T-cell (primary cell): ENCODE data around the gene PLEKHA7. TPM values are rescaled to one million over a fixed set of nuclear protein-coding genes. Genes with fewer than 3 reads are reported as not detected.

ENCODE experiments used
- ATAC-seq, 4 experiments: fragments of 200-7000 bp in 3 of 4; fragments of 150-1000 bp in 1 of 4; cut with Tn5 transposase; replicated peaks in 1 of 4; 1 replicate in 3 of 4; 2 replicates in 1 of 4; pipeline ENCODE4 v1.10.0; 2021; ENCODE audit warnings: moderate library complexity in 3 of 4, mild to moderate bottlenecking in 2 of 4, moderate number of reproducible peaks in 1 of 4
- CTCF ChIA-PET, 2 donors: fragments of 300-600 bp; sonication (Branson Sonifier 250); formaldehyde crosslinking; loops; one replicate each; lab custom pipeline; 2022; ENCODE audit warnings: antibody characterized with exemption in 2 of 2; lab: Charles Lee
- POLR2A ChIA-PET, 2 donors: fragments of 300-600 bp; sonication (Branson Sonifier 250); formaldehyde crosslinking; loops; one replicate each; lab custom pipeline; 2022; ENCODE audit warnings: antibody characterized with exemption in 2 of 2; lab: Charles Lee
- DNase-seq, 35 experiments: peaks; one replicate each; pipeline versions ENCODE4 v3.0.0 to v3.0.0-alpha.2; 2013 to 2023
- H3K27ac ChIP-seq: one replicate; pipeline ENCODE4 v1.5.1; 2013; ENCODE audit warnings: low read length
- H3K27me3 ChIP-seq, 2 experiments: replicated peaks in 1 of 2; 1 replicate in 1 of 2; 2 replicates in 1 of 2; pipeline versions ENCODE4 v1.6.1 to v1.7.0; 2013; ENCODE audit warnings: low read length in 1 of 2, mixed read lengths in 1 of 2; ENCODE audit not compliant: control insufficient read depth in 2 of 2, insufficient read depth in 2 of 2; ENCODE audit errors: extremely low read depth in 1 of 2
- H3K36me3 ChIP-seq, 2 donors: 1 replicate in 1 of 2; 2 replicates in 1 of 2; pipeline versions ENCODE4 v1.6.1 to v1.7.0; 2013; ENCODE audit warnings: low read length in 1 of 2; ENCODE audit not compliant: control insufficient read depth in 2 of 2, insufficient read depth in 1 of 2; ENCODE audit errors: extremely low read depth in 1 of 2
- H3K4me1 ChIP-seq, 2 experiments: 1 replicate in 1 of 2; 2 replicates in 1 of 2; pipeline versions ENCODE4 v1.6.1 to v1.7.0; 2013; ENCODE audit warnings: low read length in 2 of 2, mixed read lengths in 1 of 2; ENCODE audit not compliant: insufficient read depth in 2 of 2, control insufficient read depth in 1 of 2; ENCODE audit errors: extremely low read depth in 1 of 2
- H3K4me3 ChIP-seq, 2 donors: 1 replicate in 1 of 2; 2 replicates in 1 of 2; pipeline versions ENCODE4 v1.5.1 to v1.7.0; 2013; ENCODE audit warnings: mild to moderate bottlenecking in 2 of 2, low read length in 1 of 2, moderate library complexity in 1 of 2; ENCODE audit not compliant: control insufficient read depth in 1 of 2; ENCODE audit errors: extremely low read depth in 1 of 2
- H3K9me3 ChIP-seq: 2 replicates; pipeline ENCODE4 v1.7.0; 2013
- H3K27ac Mint-ChIP-seq, 2 donors: one replicate each; pipeline ENCODE4 v1.8.0; 2020 to 2021; ENCODE audit warnings: mild to moderate bottlenecking in 2 of 2, mixed read lengths in 2 of 2
- H3K27me3 Mint-ChIP-seq, 2 donors: one replicate each; pipeline ENCODE4 v1.8.0; 2021 to 2022; ENCODE audit warnings: mixed read lengths in 2 of 2
- H3K36me3 Mint-ChIP-seq: one replicate; pipeline ENCODE4 v1.8.0; 2021; ENCODE audit warnings: mixed read lengths
- H3K4me1 Mint-ChIP-seq, 3 donors: one replicate each; pipeline ENCODE4 v1.8.0; 2020 to 2022; ENCODE audit warnings: mixed read lengths in 3 of 3, mild to moderate bottlenecking in 1 of 3
- H3K4me3 Mint-ChIP-seq, 3 donors: one replicate each; pipeline ENCODE4 v1.8.0; 2020 to 2022; ENCODE audit warnings: mild to moderate bottlenecking in 3 of 3, mixed read lengths in 3 of 3, moderate library complexity in 3 of 3
- H3K9me3 Mint-ChIP-seq, 3 donors: one replicate each; pipeline ENCODE4 v1.8.0; 2020 to 2022; ENCODE audit warnings: mixed read lengths in 3 of 3
- WGBS: methylation state at CpG from one replicate; pipeline ENCODE4 v1.1.5; 2013; ENCODE audit warnings: missing lambda C conversion rate; ENCODE audit not compliant: insufficient coverage; 5-methylcytosine and 5-hydroxymethylcytosine counted together
- total RNA-seq, 35 experiments: library from RNA in 6 of 35; stranded (reverse) in 6 of 35; fragments of 120-200 nt in 1 of 35; gene quantifications; one replicate each; pipeline versions ENCODE4 v1.2.1 to v1.2.4 and lab custom pipeline; 2013 to 2026

PLEKHA7 gene
- total RNA-seq, 5 donors from 2014 or later (not counting 1 experiment from before 2014, with no cell fraction given) = 4.8 to 8.8 (median 5.8) TPM

- WGBS = no CpG with 5 or more reads among the region's 7 CpGs
- ATAC-seq (peak in 2 of 4 experiments; percentile 15 to 48), DNase-seq (no peak)
- ChIA-PET POLR2A (no interaction called here), CTCF (no interaction called here)
- Histone ChIP-seq H3K4me1 (peaks cover 0 to 9% of the 10 kb centered on the region in 2 experiments), H3K27me3 (no peaks in the 10 kb centered on the region), H3K27ac (peak overlapping the region; percentile 18), H3K4me3 (no peak overlapping the region), H3K9me3 (no peaks in the 10 kb centered on the region), H3K36me3 (no peaks in the 10 kb centered on the region)
- Mint-ChIP-seq H3K4me1 (peaks cover 0 to 23% (median 2%) of the 10 kb centered on the region in 3 donors), H3K9me3 (no peaks in the 10 kb centered on the region), H3K27me3 (no peaks in the 10 kb centered on the region), H3K27ac (peak overlapping the region; percentile 69 to 72), H3K36me3 (no peaks in the 10 kb centered on the region), H3K4me3 (peak overlapping the region in 1 of 3 donors; percentile 6)
Observed at GRCh38 chr11:16804104-16804947, 209.9 kb downstream of the PLEKHA7 start.

- H3K27ac Mint-ChIP-seq = no peak overlapping the region
Observed at GRCh38 chr11:16801288-16801980, 212.8 kb downstream of the PLEKHA7 start.

GRCh38 chr11:16800382-16800781, 213.8 kb downstream of the PLEKHA7 start:
- no peaks in the 10 kb centered on the region for H3K27me3 Mint-ChIP-seq
- H3K9me3 Mint-ChIP-seq = no peaks in the 10 kb centered on the region
- H3K36me3 Mint-ChIP-seq = no peaks in the 10 kb centered on the region
- peak overlapping the region in 1 of 2 donors; percentile 52 for H3K27ac Mint-ChIP-seq
- CTCF ChIA-PET = interaction anchor here in 1 of 2 donors (0.8 kb wide), 1 partner anchor 16 kb away, joined by 4 read pairs; no protein-coding TSS in a partner anchor
- POLR2A ChIA-PET = no interaction called here
- ATAC-seq = no peak
- no peaks in the 10 kb centered on the region for H3K36me3 ChIP-seq
- no peak overlapping the region for H3K27ac ChIP-seq
- no peak for DNase-seq
- no peaks in the 10 kb centered on the region for H3K27me3 ChIP-seq
- H3K4me3 ChIP-seq = no peak overlapping the region
- H3K4me3 Mint-ChIP-seq = no peak overlapping the region
- H3K4me1 Mint-ChIP-seq = peaks cover 0 to 13% (median 2%) of the 10 kb centered on the region in 3 donors
- H3K9me3 ChIP-seq = no peaks in the 10 kb centered on the region
- peaks cover 0 to 9% of the 10 kb centered on the region in 2 experiments for H3K4me1 ChIP-seq

More at GRCh38 chr11:16801288-16801980, 212.8 kb downstream of the PLEKHA7 start:
- Histone ChIP-seq H3K27me3 (no peaks in the 10 kb centered on the region), H3K36me3 (no peaks in the 10 kb centered on the region), H3K4me3 (no peak overlapping the region), H3K4me1 (peaks cover 0 to 9% of the 10 kb centered on the region in 2 experiments), H3K27ac (no peak overlapping the region), H3K9me3 (no peaks in the 10 kb centered on the region)
- DNase-seq (no peak), ATAC-seq (no peak)
- ChIA-PET POLR2A (no interaction called here), CTCF (interaction anchor here (0.7 to 1.1 kb wide), 4 partner anchors 11 to 797 kb away, joined by 3 to 4 read pairs (median 4); no protein-coding TSS in a partner anchor)
- Mint-ChIP-seq H3K4me3 (no peak overlapping the region), H3K27me3 (no peaks in the 10 kb centered on the region), H3K36me3 (no peaks in the 10 kb centered on the region), H3K4me1 (peaks cover 0 to 17% (median 2%) of the 10 kb centered on the region in 3 donors), H3K9me3 (no peaks in the 10 kb centered on the region)
- 79% methylated on average over 5 of the region's 10 CpGs for WGBS

- no peaks in the 10 kb centered on the region for H3K36me3 ChIP-seq
- Mint-ChIP-seq H3K4me1 (peaks cover 0 to 15% (median 6%) of the 10 kb centered on the region in 3 donors), H3K27ac (peak overlapping the region in 1 of 2 donors; percentile 52), H3K9me3 (no peaks in the 10 kb centered on the region), H3K27me3 (no peaks in the 10 kb centered on the region), H3K4me3 (no peak overlapping the region), H3K36me3 (no peaks in the 10 kb centered on the region)
- H3K4me1 ChIP-seq = peaks cover 0 to 9% of the 10 kb centered on the region in 2 experiments
- DNase-seq (no peak), ATAC-seq (no peak)
- CTCF ChIA-PET = no interaction called here
- H3K9me3 ChIP-seq = no peaks in the 10 kb centered on the region
- H3K27me3 ChIP-seq = no peaks in the 10 kb centered on the region
- POLR2A ChIA-PET = no interaction called here
- no peak overlapping the region for H3K27ac ChIP-seq
- H3K4me3 ChIP-seq = no peak overlapping the region
Observed at GRCh38 chr11:16799890-16800289, 214.3 kb downstream of the PLEKHA7 start.

GRCh38 chr11:16799221-16799620, 215.0 kb downstream of the PLEKHA7 start:
- Histone ChIP-seq H3K4me3 (no peak overlapping the region), H3K9me3 (no peaks in the 10 kb centered on the region), H3K4me1 (peaks cover 0 to 8% of the 10 kb centered on the region in 2 experiments), H3K27me3 (no peaks in the 10 kb centered on the region), H3K36me3 (no peaks in the 10 kb centered on the region), H3K27ac (no peak overlapping the region)
- POLR2A ChIA-PET = no interaction called here
- CTCF ChIA-PET = interaction anchor here in 1 of 2 donors (0.6 to 0.7 kb wide), 2 partner anchors 12 to 13 kb away, joined by 3 read pairs; no protein-coding TSS in a partner anchor
- Mint-ChIP-seq H3K9me3 (no peaks in the 10 kb centered on the region), H3K4me3 (no peak overlapping the region), H3K4me1 (peaks cover 0 to 15% (median 9%) of the 10 kb centered on the region in 3 donors), H3K27ac (no peak overlapping the region), H3K27me3 (no peaks in the 10 kb centered on the region), H3K36me3 (no peaks in the 10 kb centered on the region)
- ATAC-seq (no peak), DNase-seq (no peak)
- WGBS = no CpG with 5 or more reads among the region's 1 CpG

GRCh38 chr11:16797776-16798175, 216.4 kb downstream of the PLEKHA7 start:
- Mint-ChIP-seq H3K4me3 (no peak overlapping the region), H3K4me1 (peaks cover 0 to 10% (median 9%) of the 10 kb centered on the region in 3 donors), H3K36me3 (no peaks in the 10 kb centered on the region), H3K27ac (no peak overlapping the region), H3K27me3 (no peaks in the 10 kb centered on the region), H3K9me3 (no peaks in the 10 kb centered on the region)
- no peak for ATAC-seq
- 69% methylated on average over 1 of the region's 3 CpGs for WGBS
- Histone ChIP-seq H3K27ac (no peak overlapping the region), H3K4me3 (no peak overlapping the region), H3K9me3 (no peaks in the 10 kb centered on the region), H3K27me3 (no peaks in the 10 kb centered on the region), H3K4me1 (peaks cover 0 to 7% of the 10 kb centered on the region in 2 experiments), H3K36me3 (no peaks in the 10 kb centered on the region)
- ChIA-PET CTCF (interaction anchor here in 1 of 2 donors (0.9 kb wide), 1 partner anchor 13 kb away, joined by 3 read pairs; no protein-coding TSS in a partner anchor), POLR2A (no interaction called here)
- no peak for DNase-seq
